HCT116 (cell line): ENCODE measurements around the gene CLDN20. TPM values are rescaled to one million over a fixed set of nuclear protein-coding genes. Genes with fewer than 3 reads are reported as not detected.
"Not testable (repeated sequence)": the region's sequence is repeated elsewhere in the genome, so short reads cannot be mapped to it uniquely, and the experiment has no call there.

Source experiments
- ATAC-seq: fragments of 200-7000 bp; cut with Tn5 transposase; 2 replicates; pipeline ENCODE4 v1.9.1; 2020; ENCODE audit warnings: mild to moderate bottlenecking, moderate library complexity
- BruUV-seq: library from RNA; stranded (reverse); fragments of 400-500 nt; replicated peaks from 2 replicates; lab custom pipeline; 2021; lab: Mats Ljungman, UMichigan
- CTCF ChIA-PET: fragments of 300-600 bp; sonication (Branson Sonifier 250); formaldehyde crosslinking; loops from one replicate; lab custom pipeline; 2021; ENCODE audit warnings: antibody characterized with exemption; lab: Charles Lee
- POLR2A ChIA-PET: fragments of 300-600, 350-600 bp; sonication (Branson Sonifier 250); formaldehyde crosslinking; loops from one replicate; lab custom pipeline; 2021; ENCODE audit warnings: antibody characterized with exemption; lab: Charles Lee
- RAD21 ChIA-PET, 2 experiments: fragments of 300-600 bp; sonication (Branson Sonifier 250); formaldehyde crosslinking; loops; one replicate each; lab custom pipeline; 2023; ENCODE audit warnings: low total read pairs in 2 of 2; ENCODE audit not compliant: uncharacterized antibody in 2 of 2, unreplicated experiment in 2 of 2, low non-redundant PET in 1 of 2; lab: Charles Lee
- DNase-seq: peaks from one replicate; pipeline ENCODE4 v3.0.0-alpha.2; 2010; ENCODE audit warnings: low read depth, low spot score
- H2AFZ ChIP-seq: fragments of 200-600 bp; shearing (Covaris generic), sonication (generic); 2 replicates; pipeline ENCODE4 v1.6.1; 2017; ENCODE audit warnings: low read depth, mixed run types, mixed read lengths, antibody characterized with exemption, low read length; ENCODE audit not compliant: poor library complexity, severe bottlenecking
- H3K27ac ChIP-seq: 2 replicates; pipeline ENCODE4 v1.5.1; 2012; ENCODE audit warnings: low read depth, low read length
- H3K27me3 ChIP-seq: fragments of 200-600 bp; sonication (generic); 2 replicates; pipeline ENCODE4 v1.6.1; 2016; ENCODE audit warnings: mixed run types, low read length, mixed read lengths; ENCODE audit not compliant: insufficient read depth
- H3K36me3 ChIP-seq, 2 experiments: fragments of 200-500 bp in 1 of 2; fragments of 200-600 bp in 1 of 2; sonication (Bioruptor generic) in 1 of 2; sonication (generic) in 1 of 2; 2 replicates each; pipeline versions ENCODE4 v1.5.1 to v1.6.1; 2014 to 2016; ENCODE audit warnings: low read length in 2 of 2, inconsistent platforms in 1 of 2, mixed read lengths in 1 of 2, mixed run types in 1 of 2; ENCODE audit not compliant: insufficient read depth in 2 of 2, control insufficient read depth in 1 of 2
- H3K4me1 ChIP-seq, 2 experiments: fragments of 200-600 bp in 1 of 2; sonication (generic) in 1 of 2; 2 replicates each; pipeline versions ENCODE4 v1.5.1 to v1.6.1; 2012 to 2017; ENCODE audit warnings: low read length in 2 of 2, inconsistent platforms in 1 of 2, mild to moderate bottlenecking in 1 of 2, mixed read lengths in 1 of 2, mixed run types in 1 of 2, moderate library complexity in 1 of 2; ENCODE audit not compliant: insufficient read depth in 2 of 2, control insufficient read depth in 1 of 2
- H3K4me2 ChIP-seq: fragments of 200-600 bp; sonication (generic); 2 replicates; pipeline ENCODE4 v1.6.1; 2017; ENCODE audit warnings: mixed run types, low read length, mixed read lengths
- H3K4me3 ChIP-seq, 2 experiments: fragments of 200-600 bp in 1 of 2; sonication (generic) in 1 of 2; replicated peaks in 1 of 2; 2 replicates each; pipeline ENCODE4 v1.5.1; 2011 to 2016; ENCODE audit warnings: low read length in 2 of 2, control low read depth in 1 of 2, low read depth in 1 of 2, mild to moderate bottlenecking in 1 of 2, mixed read lengths in 1 of 2, mixed run types in 1 of 2
- H3K79me2 ChIP-seq: fragments of 200-600 bp; sonication (generic); 2 replicates; pipeline ENCODE4 v1.6.1; 2017; ENCODE audit warnings: mild to moderate bottlenecking, mixed run types, low read length, moderate library complexity, mixed read lengths; ENCODE audit not compliant: insufficient read depth
- H3K9ac ChIP-seq: fragments of 200-600 bp; sonication (generic); 2 replicates; pipeline ENCODE4 v1.6.1; 2016; ENCODE audit warnings: low read length, mixed read lengths
- H3K9me2 ChIP-seq: fragments of 200-600 bp; sonication (generic), shearing (Covaris generic); 2 replicates; pipeline ENCODE4 v1.6.1; 2017; ENCODE audit warnings: mixed run types, mild to moderate bottlenecking, moderate library complexity; ENCODE audit not compliant: insufficient read depth
- H3K9me3 ChIP-seq, 2 experiments: fragments of 200-500 bp in 1 of 2; fragments of 200-600 bp in 1 of 2; sonication (Bioruptor generic) in 1 of 2; sonication (generic) in 1 of 2; 2 replicates each; pipeline ENCODE4 v1.6.1; 2014 to 2017; ENCODE audit warnings: low read length in 2 of 2, mixed read lengths in 2 of 2, inconsistent platforms in 1 of 2, low read depth in 1 of 2, mild to moderate bottlenecking in 1 of 2, mixed run types in 1 of 2, moderate library complexity in 1 of 2; ENCODE audit not compliant: control insufficient read depth in 1 of 2, insufficient read depth in 1 of 2
- H4K20me1 ChIP-seq: fragments of 200-600 bp; sonication (generic), shearing (Covaris generic); 2 replicates; pipeline ENCODE4 v1.6.1; 2017; ENCODE audit warnings: mixed run types, mild to moderate bottlenecking, moderate library complexity; ENCODE audit not compliant: insufficient read depth
- CBX3 ChIP-seq: IDR thresholded peaks from 2 replicates; pipeline ENCODE4 v1.6.1; 2012; ENCODE audit warnings: low read depth
- CTCF ChIP-seq, 3 experiments: fragments of 200-600 bp in 1 of 3; sonication (generic) in 1 of 3; IDR thresholded peaks in 2 of 3; conservative IDR thresholded peaks in 1 of 3; 2 replicates each; pipeline ENCODE4 v1.5.1; 2012 to 2017; ENCODE audit warnings: low read depth in 2 of 3, low read length in 2 of 3, antibody characterized with exemption in 1 of 3, borderline replicate concordance in 1 of 3, control low read depth in 1 of 3, mild to moderate bottlenecking in 1 of 3, mixed read lengths in 1 of 3, mixed run types in 1 of 3, moderate library complexity in 1 of 3; ENCODE audit not compliant: insufficient read depth in 1 of 3
- EGR1 ChIP-seq: IDR thresholded peaks from 2 replicates; pipeline ENCODE4 v1.6.1; 2012; ENCODE audit warnings: low read depth
- EZH2phosphoT487 ChIP-seq: fragments of 200-600 bp; IDR thresholded peaks from 2 replicates; pipeline ENCODE4 v1.6.1; 2018; ENCODE audit warnings: antibody characterized with exemption, borderline replicate concordance
- FOSL1 ChIP-seq: IDR thresholded peaks from 2 replicates; pipeline ENCODE4 v1.6.1; 2012; ENCODE audit warnings: low read depth
- JUND ChIP-seq: IDR thresholded peaks from 2 replicates; pipeline ENCODE4 v1.6.1; 2012
- POLR2A ChIP-seq: IDR thresholded peaks from 2 replicates; pipeline ENCODE4 v1.7.0; 2011; ENCODE audit warnings: borderline replicate concordance; ENCODE audit not compliant: insufficient read depth, insufficient read length; ENCODE audit errors: extremely low read depth
- RAD21 ChIP-seq: IDR thresholded peaks from 2 replicates; pipeline ENCODE4 v1.6.1; 2012; ENCODE audit warnings: low read depth, mild to moderate bottlenecking
- SP1 ChIP-seq: IDR thresholded peaks from 2 replicates; pipeline ENCODE4 v1.6.1; 2012; ENCODE audit warnings: low read depth
- SRF ChIP-seq: IDR thresholded peaks from 2 replicates; pipeline ENCODE4 v1.6.1; 2012; ENCODE audit warnings: low read depth
- ZFX ChIP-seq: fragments of 450-650 bp; IDR thresholded peaks from 2 replicates; pipeline ENCODE4 v1.6.1; 2017
- ZNF274 ChIP-seq: fragments of 200-500 bp; sonication (Bioruptor generic); IDR thresholded peaks from 2 replicates; pipeline ENCODE4 v1.6.1; 2014; ENCODE audit warnings: mild to moderate bottlenecking, low read depth, low read length, inconsistent platforms
- intact Hi-C: fragments of 100-400 bp; cut with micrococcal nuclease; formaldehyde crosslinking; loops from 2 replicates; pipeline ENCODE4 v1.10.0; 2022
- total RNA-seq: library from RNA; stranded (reverse); gene quantifications from one replicate; pipeline ENCODE4 v1.2.1, GENCODE V29; 2021; ENCODE audit not compliant: unreplicated experiment

CLDN20 gene
- total RNA-seq, 1 experiment from 2014 or later, result not detected

GRCh38 chr6:155311583-155311982 lies 47.8 kb downstream of the CLDN20 start:
- no TSS peak for BruUV-seq
- H2AFZ ChIP-seq, result no peak overlapping the region
- intact Hi-C loops, result no loop called here
- no peak overlapping the region for H3K9ac ChIP-seq
- H3K4me2 ChIP-seq, result no peak overlapping the region
- no peaks in the 10 kb centered on the region for H3K9me3 ChIP-seq
- DNase-seq (no peak), ATAC-seq (no peak)
- CTCF ChIA-PET, result no interaction called here
- POLR2A ChIA-PET, result no interaction called here
- H3K9me2 ChIP-seq, result no peaks in the 10 kb centered on the region
- peaks cover 5 to 14% of the 10 kb centered on the region in 2 experiments; a peak in 3 of 4 replicates for H3K4me1 ChIP-seq
- RAD21 ChIA-PET, result no interaction called here
- H3K27me3 ChIP-seq, result no peaks in the 10 kb centered on the region
- TF ChIP-seq SP1 (no peak), FOSL1 (no peak), EGR1 (no peak), SRF (no peak), POLR2A (no peak), ZFX (no peak), JUND (no peak), EZH2phosphoT487 (no peak), ZNF274 (no peak), CBX3 (no peak), RAD21 (no peak), CTCF (IDR thresholded peaks at IDR 0.05 in 2 of 3, conservative IDR thresholded peaks at IDR 0.05 in 1 of 3; ENCODE audit: borderline replicate concordance in 1 of 3, insufficient read depth in 1 of 3, low read depth in 2 of 3, low read length in 2 of 3) (no peak)
- peaks cover 32% of the 10 kb centered on the region for H3K79me2 ChIP-seq
- H4K20me1 ChIP-seq, result no peaks in the 10 kb centered on the region
- peaks cover 23 to 25% of the 10 kb centered on the region in 2 experiments for H3K36me3 ChIP-seq
- no peak overlapping the region for H3K4me3 ChIP-seq
- H3K27ac ChIP-seq, result no peak overlapping the region

- H4K20me1 ChIP-seq, RAD21 ChIA-PET, POLR2A ChIA-PET, H3K9me2 ChIP-seq, H3K9me3 ChIP-seq, H2AFZ ChIP-seq, intact Hi-C loops, H3K27me3 ChIP-seq, BruUV-seq, DNase-seq, H3K27ac ChIP-seq, ATAC-seq, CTCF ChIA-PET: not testable (repeated sequence)
- Histone ChIP-seq H3K4me2 (peak overlapping the region; percentile 83), H3K79me2 (peaks cover 26% of the 10 kb centered on the region), H3K4me3 (peak overlapping the region; percentile 89 to 92), H3K9ac (peak overlapping the region; percentile 87), H3K4me1 (peaks cover 5 to 14% of the 10 kb centered on the region in 2 experiments; a peak in 3 of 4 replicates), H3K36me3 (peaks cover 13 to 24% of the 10 kb centered on the region in 2 experiments)
These were observed 49.1 kb downstream of the CLDN20 start for GRCh38 chr6:155312950-155313349.
